ENCODE data around the gene VMP1. TPM values are rescaled to one million over a fixed set of nuclear protein-coding genes. Genes with fewer than 3 reads are reported as not detected.

VMP1 gene
- total RNA-seq, 1 donor from 2014 or later: 314 TPM

GRCh38 chr17:59693582-59693981 is 13.9 kb upstream of the VMP1 start:
- no peaks in the 10 kb centered on the region for H3K27me3 Mint-ChIP-seq (ENCODE audit: low read depth, unreplicated experiment)
- Histone ChIP-seq H3K79me2 (ENCODE audit: insufficient read depth, low read length) (peaks cover 75% of the 10 kb centered on the region), H3K27me3 (ENCODE audit: insufficient read depth, low read length) (no peaks in the 10 kb centered on the region), H4K20me1 (ENCODE audit: insufficient read depth, low read length) (peaks cover 59% of the 10 kb centered on the region), H3K27ac (ENCODE audit: low read depth, low read length) (no peak overlapping the region), H3K4me2 (ENCODE audit: low read length) (no peak overlapping the region), H3K9ac (ENCODE audit: low read length) (no peak overlapping the region), H3K4me3 (ENCODE audit: insufficient read depth, low read depth, low read length) (no peak overlapping the region), H3K9me3 (ENCODE audit: insufficient read depth, low read depth, low read length) (no peaks in the 10 kb centered on the region), H3K4me1 (ENCODE audit: insufficient read depth, low read length) (no peaks in the 10 kb centered on the region), H2AFZ (ENCODE audit: low read depth, low read length) (no peak overlapping the region), H3K36me3 (ENCODE audit: insufficient read depth, low read length) (peaks cover 81% of the 10 kb centered on the region)
- TF ChIP-seq EZH2 (IDR thresholded peaks at IDR 0.05; ENCODE audit: insufficient read depth, low read length) (no peak), CTCF (IDR thresholded peaks at IDR 0.05; ENCODE audit: insufficient read depth, low read depth, low read length) (no peak)
- peaks cover 30% of the 10 kb centered on the region for H3K36me3 Mint-ChIP-seq (ENCODE audit: low read depth, unreplicated experiment)
- H3K9me3 Mint-ChIP-seq (ENCODE audit: unreplicated experiment): no peaks in the 10 kb centered on the region
- FAIRE-seq (no peak), DNase-seq (ENCODE audit: low read depth) (no peak)
- peaks cover 6% of the 10 kb centered on the region for H3K4me1 Mint-ChIP-seq (ENCODE audit: low read depth, unreplicated experiment)
- H3K27ac Mint-ChIP-seq (ENCODE audit: unreplicated experiment): peak overlapping the region; percentile 22
- H3K4me3 Mint-ChIP-seq (ENCODE audit: unreplicated experiment): no peak overlapping the region

GRCh38 chr17:59694344-59694743 is 13.1 kb upstream of the VMP1 start:
- H3K36me3 ChIP-seq (ENCODE audit: insufficient read depth, low read length): peaks cover 84% of the 10 kb centered on the region
- FAIRE-seq: no peak
- peaks cover 63% of the 10 kb centered on the region for H4K20me1 ChIP-seq (ENCODE audit: insufficient read depth, low read length)
- H2AFZ ChIP-seq (ENCODE audit: low read depth, low read length): no peak overlapping the region
- H3K4me3 ChIP-seq (ENCODE audit: insufficient read depth, low read depth, low read length): no peak overlapping the region
- H3K79me2 ChIP-seq (ENCODE audit: insufficient read depth, low read length): peaks cover 75% of the 10 kb centered on the region
- peaks cover 6% of the 10 kb centered on the region for H3K4me1 Mint-ChIP-seq (ENCODE audit: low read depth, unreplicated experiment)
- no peaks in the 10 kb centered on the region for H3K9me3 Mint-ChIP-seq (ENCODE audit: unreplicated experiment)
- H3K36me3 Mint-ChIP-seq (ENCODE audit: low read depth, unreplicated experiment): peaks cover 28% of the 10 kb centered on the region
- H3K27ac Mint-ChIP-seq (ENCODE audit: unreplicated experiment): peak overlapping the region; percentile 2
- H3K27ac ChIP-seq (ENCODE audit: low read depth, low read length): no peak overlapping the region
- no peak overlapping the region for H3K4me3 Mint-ChIP-seq (ENCODE audit: unreplicated experiment)
- no peaks in the 10 kb centered on the region for H3K9me3 ChIP-seq (ENCODE audit: insufficient read depth, low read depth, low read length)
- H3K9ac ChIP-seq (ENCODE audit: low read length): no peak overlapping the region
- TF ChIP-seq CTCF (IDR thresholded peaks at IDR 0.05; ENCODE audit: insufficient read depth, low read depth, low read length) (no peak), EZH2 (IDR thresholded peaks at IDR 0.05; ENCODE audit: insufficient read depth, low read length) (no peak)
- H3K4me2 ChIP-seq (ENCODE audit: low read length): no peak overlapping the region
- no peak for DNase-seq (ENCODE audit: low read depth)
- H3K27me3 ChIP-seq (ENCODE audit: insufficient read depth, low read length): no peaks in the 10 kb centered on the region
- H3K4me1 ChIP-seq (ENCODE audit: insufficient read depth, low read length): no peaks in the 10 kb centered on the region
- no peaks in the 10 kb centered on the region for H3K27me3 Mint-ChIP-seq (ENCODE audit: low read depth, unreplicated experiment)

- FAIRE-seq (no peak), DNase-seq (ENCODE audit: low read depth) (no peak)
- no peaks in the 10 kb centered on the region for H3K9me3 Mint-ChIP-seq (ENCODE audit: unreplicated experiment)
- H4K20me1 ChIP-seq (ENCODE audit: insufficient read depth, low read length): peaks cover 78% of the 10 kb centered on the region
- peaks cover 8% of the 10 kb centered on the region for H3K4me1 Mint-ChIP-seq (ENCODE audit: low read depth, unreplicated experiment)
- peaks cover 78% of the 10 kb centered on the region for H3K79me2 ChIP-seq (ENCODE audit: insufficient read depth, low read length)
- no peak overlapping the region for H3K27ac ChIP-seq (ENCODE audit: low read depth, low read length)
- no peak overlapping the region for H3K4me2 ChIP-seq (ENCODE audit: low read length)
- H3K4me3 Mint-ChIP-seq (ENCODE audit: unreplicated experiment): no peak overlapping the region
- H3K27me3 Mint-ChIP-seq (ENCODE audit: low read depth, unreplicated experiment): no peaks in the 10 kb centered on the region
- H2AFZ ChIP-seq (ENCODE audit: low read depth, low read length): no peak overlapping the region
- H3K27me3 ChIP-seq (ENCODE audit: insufficient read depth, low read length): no peaks in the 10 kb centered on the region
- no peak overlapping the region for H3K4me3 ChIP-seq (ENCODE audit: insufficient read depth, low read depth, low read length)
- H3K9me3 ChIP-seq (ENCODE audit: insufficient read depth, low read depth, low read length): no peaks in the 10 kb centered on the region
- peak overlapping the region; percentile 60 for H3K27ac Mint-ChIP-seq (ENCODE audit: unreplicated experiment)
- peaks cover 23% of the 10 kb centered on the region for H3K36me3 Mint-ChIP-seq (ENCODE audit: low read depth, unreplicated experiment)
- TF ChIP-seq EZH2 (IDR thresholded peaks at IDR 0.05; ENCODE audit: insufficient read depth, low read length): no peak
- TF ChIP-seq CTCF (IDR thresholded peaks at IDR 0.05; ENCODE audit: insufficient read depth, low read depth, low read length): no peak
- peaks cover 76% of the 10 kb centered on the region for H3K36me3 ChIP-seq (ENCODE audit: insufficient read depth, low read length)
- no peaks in the 10 kb centered on the region for H3K4me1 ChIP-seq (ENCODE audit: insufficient read depth, low read length)
- H3K9ac ChIP-seq (ENCODE audit: low read length): no peak overlapping the region
Measured at GRCh38 chr17:59695945-59696681, 11.3 kb upstream of the VMP1 start.
